ENCODE measurements around the gene RABEPK. TPM values are rescaled to one million over a fixed set of nuclear protein-coding genes. Genes with fewer than 3 reads are reported as not detected.

RABEPK gene
- total RNA-seq, 1 donor from 2014 or later, result 11.3 TPM

DNA sequence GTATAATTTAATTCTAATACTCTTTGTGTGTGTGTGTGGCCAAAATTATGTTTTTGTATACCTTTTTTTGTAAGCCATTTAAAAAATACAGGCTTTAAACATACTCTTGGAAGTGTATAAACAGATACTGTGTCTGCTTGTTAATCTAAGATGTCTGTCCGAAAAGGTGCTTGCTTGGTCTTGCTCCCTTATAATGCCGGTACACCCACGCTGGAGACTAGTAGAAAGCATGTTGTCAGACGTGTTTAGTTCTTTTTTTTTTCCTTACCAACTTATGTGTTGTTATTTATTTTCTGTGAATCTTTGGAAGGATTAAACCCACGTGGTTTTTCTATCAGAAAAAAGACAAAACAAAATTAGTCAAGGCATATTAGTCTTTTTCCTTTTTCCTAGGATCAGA, 70.7 kb downstream of the RABEPK start:
- Mint-ChIP-seq H3K4me3 (ENCODE audit: unreplicated experiment) (no peak overlapping the region), H3K9me3 (ENCODE audit: unreplicated experiment) (no peaks in the 10 kb centered on the region), H3K27ac (ENCODE audit: unreplicated experiment) (no peak overlapping the region), H3K27me3 (ENCODE audit: unreplicated experiment) (peaks cover 3% of the 10 kb centered on the region), H3K36me3 (ENCODE audit: unreplicated experiment) (no peaks in the 10 kb centered on the region), H3K4me1 (ENCODE audit: low read depth, unreplicated experiment) (peaks cover 1% of the 10 kb centered on the region)
- TF ChIP-seq, protein P1, sequence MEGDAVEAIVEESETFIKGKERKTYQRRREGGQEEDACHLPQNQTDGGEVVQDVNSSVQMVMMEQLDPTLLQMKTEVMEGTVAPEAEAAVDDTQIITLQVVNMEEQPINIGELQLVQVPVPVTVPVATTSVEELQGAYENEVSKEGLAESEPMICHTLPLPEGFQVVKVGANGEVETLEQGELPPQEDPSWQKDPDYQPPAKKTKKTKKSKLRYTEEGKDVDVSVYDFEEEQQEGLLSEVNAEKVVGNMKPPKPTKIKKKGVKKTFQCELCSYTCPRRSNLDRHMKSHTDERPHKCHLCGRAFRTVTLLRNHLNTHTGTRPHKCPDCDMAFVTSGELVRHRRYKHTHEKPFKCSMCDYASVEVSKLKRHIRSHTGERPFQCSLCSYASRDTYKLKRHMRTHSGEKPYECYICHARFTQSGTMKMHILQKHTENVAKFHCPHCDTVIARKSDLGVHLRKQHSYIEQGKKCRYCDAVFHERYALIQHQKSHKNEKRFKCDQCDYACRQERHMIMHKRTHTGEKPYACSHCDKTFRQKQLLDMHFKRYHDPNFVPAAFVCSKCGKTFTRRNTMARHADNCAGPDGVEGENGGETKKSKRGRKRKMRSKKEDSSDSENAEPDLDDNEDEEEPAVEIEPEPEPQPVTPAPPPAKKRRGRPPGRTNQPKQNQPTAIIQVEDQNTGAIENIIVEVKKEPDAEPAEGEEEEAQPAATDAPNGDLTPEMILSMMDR (IDR thresholded peaks at IDR 0.05; ENCODE audit: partially characterized antibody, unreplicated experiment), result no peak
- no peak for DNase-seq

DNA sequence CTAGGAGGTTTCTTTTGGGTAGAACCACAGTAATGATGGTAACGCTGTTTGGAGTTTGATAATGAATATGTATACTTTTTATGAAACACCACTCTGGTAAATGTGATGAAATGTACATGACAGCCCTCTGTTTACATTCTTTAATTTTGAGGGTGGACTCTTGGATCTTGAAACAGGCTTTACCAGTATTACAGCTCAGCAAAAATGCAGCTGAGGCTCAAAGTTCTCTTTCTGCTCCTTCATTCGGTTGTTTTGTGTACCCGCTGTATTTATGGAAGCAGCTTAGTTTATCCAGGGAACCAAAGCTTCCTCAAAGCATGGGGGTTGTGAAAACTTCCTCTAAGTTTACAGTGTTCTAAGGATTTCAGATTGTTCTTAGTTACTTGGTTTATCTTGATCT, 72.4 kb downstream of the RABEPK start:
- peaks cover 1% of the 10 kb centered on the region for H3K4me1 Mint-ChIP-seq (ENCODE audit: low read depth, unreplicated experiment)
- TF ChIP-seq, protein P1 (IDR thresholded peaks at IDR 0.05; ENCODE audit: partially characterized antibody, unreplicated experiment), result no peak
- no peak overlapping the region for H3K4me3 Mint-ChIP-seq (ENCODE audit: unreplicated experiment)
- no peaks in the 10 kb centered on the region for H3K36me3 Mint-ChIP-seq (ENCODE audit: unreplicated experiment)
- no peaks in the 10 kb centered on the region for H3K9me3 Mint-ChIP-seq (ENCODE audit: unreplicated experiment)
- H3K27me3 Mint-ChIP-seq (ENCODE audit: unreplicated experiment), result peaks cover 3% of the 10 kb centered on the region
- DNase-seq, result no peak
- H3K27ac Mint-ChIP-seq (ENCODE audit: unreplicated experiment), result no peak overlapping the region

DNA sequence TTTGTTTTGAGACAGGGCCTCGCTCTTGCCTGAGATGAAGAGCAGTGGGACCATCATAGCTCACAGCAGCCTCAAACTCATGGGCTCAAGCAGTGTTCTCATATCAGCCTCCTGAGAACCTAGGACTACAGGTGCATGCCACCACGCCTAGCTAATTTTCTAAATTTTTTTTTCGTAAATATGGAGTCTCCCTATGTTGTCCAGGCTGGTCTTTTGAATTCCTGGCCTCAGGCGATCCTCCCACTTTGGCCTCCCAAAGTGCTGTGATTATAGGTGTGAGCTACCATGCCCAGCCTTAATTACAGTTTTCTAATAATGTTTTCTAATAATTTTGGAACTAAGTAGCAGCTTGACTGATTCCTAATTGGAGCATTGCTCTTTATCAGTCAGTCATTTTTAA, 76.4 kb downstream of the RABEPK start:
- H3K27ac Mint-ChIP-seq (ENCODE audit: unreplicated experiment), result no peak overlapping the region
- no peak for DNase-seq
- no peaks in the 10 kb centered on the region for H3K27me3 Mint-ChIP-seq (ENCODE audit: unreplicated experiment)
- no peaks in the 10 kb centered on the region for H3K36me3 Mint-ChIP-seq (ENCODE audit: unreplicated experiment)
- no peaks in the 10 kb centered on the region for H3K4me1 Mint-ChIP-seq (ENCODE audit: low read depth, unreplicated experiment)
- no peak overlapping the region for H3K4me3 Mint-ChIP-seq (ENCODE audit: unreplicated experiment)
- H3K9me3 Mint-ChIP-seq (ENCODE audit: unreplicated experiment), result no peaks in the 10 kb centered on the region
- TF ChIP-seq, protein P1 (IDR thresholded peaks at IDR 0.05; ENCODE audit: partially characterized antibody, unreplicated experiment), result no peak

DNA sequence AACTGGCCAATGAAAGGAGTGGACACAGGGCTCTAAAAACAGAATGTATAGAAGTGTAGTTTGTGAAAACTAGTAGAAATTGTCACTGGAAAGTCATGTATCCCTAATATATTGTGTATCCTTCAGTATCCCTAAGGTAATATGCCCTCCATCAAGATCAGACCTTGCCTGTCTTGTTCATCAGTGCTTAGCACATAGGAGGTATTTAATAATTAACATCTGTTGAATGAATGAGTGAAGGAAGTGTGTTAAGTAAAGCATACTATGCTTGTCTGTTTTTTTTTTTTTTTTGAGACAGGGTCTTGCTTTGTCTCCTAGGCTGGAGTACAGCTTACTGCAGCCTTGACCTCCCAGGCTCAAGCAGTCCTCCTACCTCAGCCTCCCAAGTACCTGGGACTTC, 77.1 kb downstream of the RABEPK start:
- H3K27me3 Mint-ChIP-seq (ENCODE audit: unreplicated experiment), result no peaks in the 10 kb centered on the region
- no peaks in the 10 kb centered on the region for H3K36me3 Mint-ChIP-seq (ENCODE audit: unreplicated experiment)
- H3K27ac Mint-ChIP-seq (ENCODE audit: unreplicated experiment), result no peak overlapping the region
- TF ChIP-seq, protein P1 (IDR thresholded peaks at IDR 0.05; ENCODE audit: partially characterized antibody, unreplicated experiment), result no peak
- no peak for DNase-seq
- H3K9me3 Mint-ChIP-seq (ENCODE audit: unreplicated experiment), result no peaks in the 10 kb centered on the region
- H3K4me3 Mint-ChIP-seq (ENCODE audit: unreplicated experiment), result no peak overlapping the region
- no peaks in the 10 kb centered on the region for H3K4me1 Mint-ChIP-seq (ENCODE audit: low read depth, unreplicated experiment)

DNA sequence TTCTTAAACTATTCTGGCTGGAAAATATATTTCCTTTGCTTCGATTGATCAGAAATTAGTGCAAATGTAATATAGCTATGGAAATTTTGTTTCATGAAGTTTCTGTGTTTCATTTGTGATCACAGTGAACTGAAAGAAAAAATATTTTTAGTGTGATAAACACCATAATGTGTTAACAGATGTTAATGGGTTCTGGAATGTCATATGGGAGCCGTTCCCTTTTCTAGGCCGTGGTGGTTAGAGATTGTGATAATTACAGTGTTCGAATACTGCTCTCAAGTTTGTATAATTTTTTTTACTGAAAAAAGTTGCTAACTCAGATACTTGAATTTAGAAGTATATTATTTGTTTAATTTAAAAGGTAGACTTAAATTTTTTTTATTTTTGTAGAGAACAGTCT, 80.6 kb downstream of the RABEPK start:
- no peaks in the 10 kb centered on the region for H3K27me3 Mint-ChIP-seq (ENCODE audit: unreplicated experiment)
- TF ChIP-seq, protein P1 (IDR thresholded peaks at IDR 0.05; ENCODE audit: partially characterized antibody, unreplicated experiment), result no peak
- H3K27ac Mint-ChIP-seq (ENCODE audit: unreplicated experiment), result no peak overlapping the region
- no peak for DNase-seq
- no peaks in the 10 kb centered on the region for H3K9me3 Mint-ChIP-seq (ENCODE audit: unreplicated experiment)
- no peaks in the 10 kb centered on the region for H3K36me3 Mint-ChIP-seq (ENCODE audit: unreplicated experiment)
- no peak overlapping the region for H3K4me3 Mint-ChIP-seq (ENCODE audit: unreplicated experiment)
- no peaks in the 10 kb centered on the region for H3K4me1 Mint-ChIP-seq (ENCODE audit: low read depth, unreplicated experiment)

Other genes with a start within 250 kb of the RABEPK start
- 13.7 TPM for gene SCAI, start 57.0 kb upstream of the RABEPK start, total RNA-seq (ENCODE audit: unreplicated experiment)
- gene PPP6C, start 10.7 kb upstream of the RABEPK start, total RNA-seq (ENCODE audit: unreplicated experiment), result 49.1 TPM
- gene HSPA5, start 40.8 kb downstream of the RABEPK start, total RNA-seq (ENCODE audit: unreplicated experiment), result 126 TPM
- gene GAPVD1, start 61.3 kb downstream of the RABEPK start, total RNA-seq (ENCODE audit: unreplicated experiment), result 59.2 TPM

Data from glutamatergic neuron (in vitro differentiated cells).